Body of pancreas (tissue), 4 donors: ENCODE results near the gene EXOSC3. TPM values are rescaled to one million over a fixed set of nuclear protein-coding genes. Genes with fewer than 3 reads are reported as not detected.
A peak's percentile ranks its signal among the peaks of the same experiment; 100 is the strongest.

Experiments used
- ATAC-seq: fragments of 150-250 bp; one replicate; pipeline ENCODE4 v1.9.1; 2016
- DNase-seq, 4 donors: peaks; one replicate each; pipeline ENCODE4 v3.0.0-alpha.2; 2019
- H3K27ac ChIP-seq, 4 donors: fragments of 200-600 bp; sonication (generic); 1 replicate in 3 of 4; 2 replicates in 1 of 4; pipeline versions ENCODE4 v1.5.1 to v1.6.1; 2016 to 2019; ENCODE audit warnings: mild to moderate bottlenecking in 1 of 4, mixed read lengths in 1 of 4, moderate library complexity in 1 of 4
- H3K27me3 ChIP-seq, 2 donors: fragments of 200-600 bp; sonication (generic); one replicate each; pipeline ENCODE4 v1.6.0; 2016; ENCODE audit warnings: mild to moderate bottlenecking in 1 of 2
- H3K36me3 ChIP-seq, 2 donors: fragments of 200-600 bp; sonication (generic); replicated peaks in 1 of 2; 2 replicates each; pipeline ENCODE4 v1.5.1; 2016; ENCODE audit warnings: low read depth in 2 of 2; ENCODE audit not compliant: insufficient read depth in 1 of 2
- H3K4me1 ChIP-seq: fragments of 200-600 bp; sonication (generic); one replicate; pipeline ENCODE4 v1.6.0; 2016
- H3K4me3 ChIP-seq, 2 donors: fragments of 200-600 bp; sonication (generic); 1 replicate in 1 of 2; 2 replicates in 1 of 2; pipeline ENCODE4 v1.5.1; 2016 to 2019
- H3K9me3 ChIP-seq, 3 donors: fragments of 200-600 bp; sonication (generic); 1 replicate in 2 of 3; 2 replicates in 1 of 3; pipeline ENCODE4 v1.5.1; 2016
- POLR2A ChIP-seq, 3 donors: fragments of 450-650 bp; IDR thresholded peaks; one replicate each; pipeline ENCODE4 v1.6.1; 2016; ENCODE audit warnings: antibody characterized with exemption in 3 of 3, mild to moderate bottlenecking in 2 of 3
- WGBS, 2 donors: methylation state at CpG; one replicate each; pipeline ENCODE4 v1.1.5; 2017; 5-methylcytosine and 5-hydroxymethylcytosine counted together
- intact Hi-C: fragments of 100-400 bp; cut with DNase I; formaldehyde crosslinking; loops from one replicate; pipeline ENCODE4 v1.15.1; 2023
- total RNA-seq, 2 donors: library from RNA; depleted of rRNA; stranded (reverse); fragments of >200 nt; gene quantifications; one replicate each; pipeline ENCODE4 v1.1.0, GENCODE V29; 2016
- TF ChIP-seq, protein P1 (sequence below), 7 experiments: fragments of 450-650 bp in 4 of 7; fragments of 200-600 bp in 3 of 7; sonication (generic) in 3 of 7; IDR thresholded peaks; one replicate each; pipeline ENCODE4 v1.5.1; 2016 to 2019; ENCODE audit warnings: antibody characterized with exemption in 7 of 7

EXOSC3 gene
- total RNA-seq, 2 donors from 2014 or later = 33.2 to 47.8 TPM

DNA sequence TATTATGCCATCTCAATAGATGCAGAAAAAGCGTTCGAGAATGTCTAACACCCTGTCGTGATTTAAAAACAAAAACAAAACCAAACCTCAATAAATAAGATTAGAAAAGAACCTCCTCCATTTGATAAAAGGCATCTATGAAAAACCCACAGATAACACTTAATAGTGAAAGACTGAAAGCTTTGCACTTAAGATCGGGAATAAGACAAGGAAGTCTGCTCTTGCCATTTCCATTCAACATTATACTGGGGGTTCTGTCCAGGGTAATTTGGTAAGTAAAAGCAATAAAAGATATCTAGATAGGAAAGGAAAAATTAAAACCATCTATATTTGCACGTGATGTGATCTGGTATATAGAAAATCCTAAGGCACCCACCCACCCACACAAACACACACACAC lies 7.3 kb upstream of the EXOSC3 start:
- no peaks in the 10 kb centered on the region for H3K9me3 ChIP-seq
- TF ChIP-seq, protein P1, sequence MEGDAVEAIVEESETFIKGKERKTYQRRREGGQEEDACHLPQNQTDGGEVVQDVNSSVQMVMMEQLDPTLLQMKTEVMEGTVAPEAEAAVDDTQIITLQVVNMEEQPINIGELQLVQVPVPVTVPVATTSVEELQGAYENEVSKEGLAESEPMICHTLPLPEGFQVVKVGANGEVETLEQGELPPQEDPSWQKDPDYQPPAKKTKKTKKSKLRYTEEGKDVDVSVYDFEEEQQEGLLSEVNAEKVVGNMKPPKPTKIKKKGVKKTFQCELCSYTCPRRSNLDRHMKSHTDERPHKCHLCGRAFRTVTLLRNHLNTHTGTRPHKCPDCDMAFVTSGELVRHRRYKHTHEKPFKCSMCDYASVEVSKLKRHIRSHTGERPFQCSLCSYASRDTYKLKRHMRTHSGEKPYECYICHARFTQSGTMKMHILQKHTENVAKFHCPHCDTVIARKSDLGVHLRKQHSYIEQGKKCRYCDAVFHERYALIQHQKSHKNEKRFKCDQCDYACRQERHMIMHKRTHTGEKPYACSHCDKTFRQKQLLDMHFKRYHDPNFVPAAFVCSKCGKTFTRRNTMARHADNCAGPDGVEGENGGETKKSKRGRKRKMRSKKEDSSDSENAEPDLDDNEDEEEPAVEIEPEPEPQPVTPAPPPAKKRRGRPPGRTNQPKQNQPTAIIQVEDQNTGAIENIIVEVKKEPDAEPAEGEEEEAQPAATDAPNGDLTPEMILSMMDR (IDR thresholded peaks at IDR 0.05) = no peak
- no peak for TF ChIP-seq POLR2A (IDR thresholded peaks at IDR 0.05)
- ATAC-seq (no peak), DNase-seq (no peak)
- no peak overlapping the region for H3K27ac ChIP-seq
- no peaks in the 10 kb centered on the region for H3K27me3 ChIP-seq
- H3K4me1 ChIP-seq = no peaks in the 10 kb centered on the region
- no peak overlapping the region for H3K4me3 ChIP-seq
- H3K36me3 ChIP-seq = no peaks in the 10 kb centered on the region
- intact Hi-C loops = no loop called here
- 86 to 92% methylated on average over 5 of the region's 5 CpGs for WGBS, 2 donors

DNA sequence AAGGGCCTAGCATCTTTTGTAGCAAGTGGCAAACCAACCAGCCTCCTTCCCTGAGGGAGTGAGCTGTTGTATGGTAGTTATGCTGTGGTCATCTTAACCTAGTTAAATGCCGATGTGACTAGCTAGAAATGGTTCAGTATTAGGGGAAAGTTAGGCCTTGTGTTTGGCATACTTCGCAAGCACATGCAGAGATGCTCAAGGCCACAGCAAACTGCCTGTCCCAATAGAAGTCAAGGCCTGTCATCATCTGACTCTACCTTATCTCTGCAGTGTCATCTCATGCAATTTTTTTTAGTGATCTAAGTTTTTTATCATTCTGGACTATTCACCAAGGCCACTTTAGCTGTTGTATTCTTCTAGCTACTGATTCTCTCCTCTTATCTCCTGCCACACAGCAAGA lies 5.2 kb upstream of the EXOSC3 start:
- ATAC-seq (no peak), DNase-seq (no peak)
- no peak overlapping the region for H3K4me3 ChIP-seq
- TF ChIP-seq, protein P1 (IDR thresholded peaks at IDR 0.05) = no peak
- TF ChIP-seq POLR2A (IDR thresholded peaks at IDR 0.05) = no peak
- no peak overlapping the region for H3K27ac ChIP-seq
- intact Hi-C loops = no loop called here
- H3K9me3 ChIP-seq = no peaks in the 10 kb centered on the region
- WGBS, 2 donors = 94 to 100% methylated on average over 2 of the region's 2 CpGs
- no peaks in the 10 kb centered on the region for H3K36me3 ChIP-seq
- H3K27me3 ChIP-seq = no peaks in the 10 kb centered on the region
- peaks cover 4% of the 10 kb centered on the region for H3K4me1 ChIP-seq

DNA sequence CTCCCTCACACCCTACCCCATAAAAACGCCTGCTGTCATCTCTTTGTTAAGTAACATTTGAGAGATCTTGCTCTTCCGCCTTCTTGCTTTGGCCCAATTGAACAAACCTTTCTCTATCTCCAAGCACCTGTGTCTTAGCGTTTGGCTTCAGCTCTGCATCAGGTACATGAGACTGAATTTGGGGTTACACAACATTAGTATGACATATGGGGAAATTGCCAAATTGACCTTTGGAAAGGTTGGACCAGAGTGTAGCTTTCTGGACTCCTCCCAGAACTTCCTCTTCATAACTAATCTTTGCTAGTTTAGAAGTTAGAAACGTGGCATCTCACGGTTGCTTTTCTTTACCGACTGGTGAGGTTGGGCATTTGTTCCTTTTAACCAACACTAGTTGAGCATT lies 3.5 kb upstream of the EXOSC3 start:
- no peak for TF ChIP-seq POLR2A (IDR thresholded peaks at IDR 0.05)
- TF ChIP-seq, protein P1 (IDR thresholded peaks at IDR 0.05) = no peak
- ATAC-seq (no peak), DNase-seq (no peak)
- 66% methylated on average over 6 of the region's 6 CpGs for WGBS, 2 donors
- Histone ChIP-seq H3K4me3 (no peak overlapping the region), H3K36me3 (no peaks in the 10 kb centered on the region), H3K9me3 (no peaks in the 10 kb centered on the region), H3K27ac (no peak overlapping the region), H3K27me3 (no peaks in the 10 kb centered on the region), H3K4me1 (peaks cover 12% of the 10 kb centered on the region)
- intact Hi-C loops = no loop called here

DNA sequence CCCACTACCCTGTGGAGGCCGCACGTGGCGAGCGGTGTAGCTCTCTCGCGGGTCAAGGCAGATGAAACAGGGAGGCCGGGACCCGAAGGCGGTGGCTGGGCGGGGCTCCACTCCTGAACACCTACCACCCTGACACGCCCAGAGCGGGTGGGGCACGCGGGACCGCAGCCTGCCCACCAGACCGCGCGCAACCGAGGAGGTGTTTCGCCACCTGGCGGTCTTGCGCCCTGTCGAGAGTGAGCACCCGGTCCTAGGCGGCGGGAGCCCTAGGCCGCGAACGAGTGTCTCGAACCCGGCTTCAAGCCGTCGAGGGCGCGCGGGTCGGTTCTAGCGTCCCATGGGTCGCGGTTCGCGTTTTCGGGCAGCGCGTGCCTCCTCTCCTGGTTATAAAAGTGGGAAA lies 2.2 kb upstream of the EXOSC3 start:
- Histone ChIP-seq H3K4me3 (no peak overlapping the region), H3K9me3 (no peaks in the 10 kb centered on the region), H3K27me3 (no peaks in the 10 kb centered on the region), H3K36me3 (peaks cover 3 to 4% of the 10 kb centered on the region in 2 donors), H3K4me1 (peaks cover 25% of the 10 kb centered on the region), H3K27ac (no peak overlapping the region)
- intact Hi-C loops = no loop called here
- 43 to 66% methylated on average over 26 to 45 of the region's 45 CpGs for WGBS, 2 donors
- DNase-seq (no peak), ATAC-seq (no peak)
- TF ChIP-seq POLR2A (IDR thresholded peaks at IDR 0.05) = no peak
- TF ChIP-seq, protein P1 (IDR thresholded peaks at IDR 0.05) = no peak

DNA sequence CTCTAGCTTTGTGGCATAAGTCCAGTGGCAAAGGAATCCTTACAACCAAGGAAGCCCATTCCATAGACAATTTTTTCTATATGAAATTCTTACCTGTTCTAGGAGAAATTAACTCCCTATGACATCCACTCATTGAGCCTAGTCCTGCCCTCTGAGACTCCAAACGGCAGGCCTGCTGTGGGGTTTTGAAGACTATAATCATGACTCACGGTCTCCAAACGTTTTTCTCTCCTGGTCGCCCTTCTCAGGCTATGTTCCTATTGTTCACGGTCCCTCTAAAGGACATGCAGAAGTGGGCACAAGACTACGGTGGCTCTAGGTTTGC lies 611 bp downstream of the EXOSC3 start:
- DNase-seq (no peak), ATAC-seq (no peak)
- TF ChIP-seq, protein P1 (IDR thresholded peaks at IDR 0.05) = no peak
- TF ChIP-seq POLR2A (IDR thresholded peaks at IDR 0.05) = no peak
- peak overlapping the region in 3 of 4 donors; percentile 5 to 78 (median 76) for H3K27ac ChIP-seq
- H3K4me3 ChIP-seq = peak overlapping the region; percentile 69 to 85
- intact Hi-C loops = no loop called here
- no peaks in the 10 kb centered on the region for H3K9me3 ChIP-seq
- peaks cover 4 to 10% of the 10 kb centered on the region in 2 donors for H3K36me3 ChIP-seq
- H3K27me3 ChIP-seq = no peaks in the 10 kb centered on the region
- WGBS, 2 donors = 2% methylated on average over 6 of the region's 6 CpGs
- peaks cover 26% of the 10 kb centered on the region for H3K4me1 ChIP-seq
